Naive thymus-derived CD4-positive, alpha-beta T cell (primary cell): Measurements from ENCODE around the gene TMEM215. TPM values are rescaled to one million over a fixed set of nuclear protein-coding genes. Genes with fewer than 3 reads are reported as not detected.
"Not testable (repeated sequence)": the region's sequence is repeated elsewhere in the genome, so short reads cannot be mapped to it uniquely, and the experiment has no call there.

Experiments used
- ATAC-seq: fragments of 150-1000 bp; cut with Tn5 transposase; 2 replicates; pipeline ENCODE4 v1.10.0; 2021; ENCODE audit warnings: mild to moderate bottlenecking, moderate library complexity
- CTCF ChIA-PET: fragments of 350-600 bp; sonication (Branson Sonifier 250); formaldehyde crosslinking; loops from one replicate; lab custom pipeline; 2021; ENCODE audit warnings: antibody characterized with exemption; lab: Charles Lee
- POLR2A ChIA-PET: fragments of 350-600 bp; sonication (Branson Sonifier 250); formaldehyde crosslinking; loops from one replicate; lab custom pipeline; 2021; ENCODE audit warnings: antibody characterized with exemption, inconsistent platforms; lab: Charles Lee
- DNase-seq, 9 donors: peaks; one replicate each; pipeline versions ENCODE4 v3.0.0 to v3.0.0-alpha.2; 2020 to 2022; ENCODE audit warnings: mixed read lengths in 1 of 9
- H3K27ac ChIP-seq: one replicate; pipeline ENCODE4 v1.7.0; 2013; ENCODE audit warnings: mild to moderate bottlenecking, low read depth, low read length, moderate library complexity
- H3K27me3 ChIP-seq, 2 donors: one replicate each; pipeline ENCODE4 v1.7.0; 2013; ENCODE audit warnings: low read length in 2 of 2, mild to moderate bottlenecking in 2 of 2, moderate library complexity in 2 of 2; ENCODE audit not compliant: control insufficient read depth in 2 of 2, insufficient read depth in 2 of 2
- H3K36me3 ChIP-seq, 3 experiments: 1 replicate in 2 of 3; 2 replicates in 1 of 3; pipeline ENCODE4 v1.7.0; 2013; ENCODE audit warnings: low read length in 3 of 3, mild to moderate bottlenecking in 3 of 3, moderate library complexity in 1 of 3; ENCODE audit not compliant: insufficient read depth in 3 of 3, control insufficient read depth in 2 of 3
- H3K4me1 ChIP-seq, 2 donors: one replicate each; pipeline ENCODE4 v1.7.0; 2013; ENCODE audit warnings: low read length in 2 of 2, mild to moderate bottlenecking in 2 of 2, moderate library complexity in 1 of 2; ENCODE audit not compliant: control insufficient read depth in 2 of 2, insufficient read depth in 2 of 2
- H3K4me3 ChIP-seq: 2 replicates; pipeline ENCODE4 v1.7.0; 2013; ENCODE audit warnings: mild to moderate bottlenecking, low read length
- H3K9me3 ChIP-seq, 3 experiments: 1 replicate in 2 of 3; 2 replicates in 1 of 3; pipeline ENCODE4 v1.7.0; 2013; ENCODE audit warnings: low read length in 3 of 3; ENCODE audit not compliant: control insufficient read depth in 2 of 3
- H3K27ac Mint-ChIP-seq, 9 donors: one replicate each; pipeline ENCODE4 v1.8.0; 2020 to 2022; ENCODE audit warnings: mixed read lengths in 9 of 9, mild to moderate bottlenecking in 8 of 9, moderate library complexity in 5 of 9, inconsistent platforms in 2 of 9
- H3K27me3 Mint-ChIP-seq, 5 donors: one replicate each; pipeline ENCODE4 v1.8.0; 2021 to 2022; ENCODE audit warnings: mixed read lengths in 5 of 5, mild to moderate bottlenecking in 1 of 5
- H3K36me3 Mint-ChIP-seq, 5 donors: one replicate each; pipeline ENCODE4 v1.8.0; 2020 to 2022; ENCODE audit warnings: mixed read lengths in 5 of 5, mild to moderate bottlenecking in 3 of 5, inconsistent platforms in 1 of 5
- H3K4me1 Mint-ChIP-seq, 7 donors: one replicate each; pipeline ENCODE4 v1.8.0; 2020 to 2022; ENCODE audit warnings: mixed read lengths in 7 of 7, mild to moderate bottlenecking in 3 of 7, inconsistent platforms in 1 of 7
- H3K4me3 Mint-ChIP-seq, 10 donors: one replicate each; pipeline ENCODE4 v1.8.0; 2020 to 2022; ENCODE audit warnings: mild to moderate bottlenecking in 10 of 10, mixed read lengths in 10 of 10, moderate library complexity in 6 of 10, inconsistent platforms in 2 of 10
- H3K9me3 Mint-ChIP-seq, 11 donors: one replicate each; pipeline ENCODE4 v1.8.0; 2020 to 2022; ENCODE audit warnings: mixed read lengths in 11 of 11, mild to moderate bottlenecking in 4 of 11, inconsistent platforms in 1 of 11, moderate library complexity in 1 of 11
- intact Hi-C, 2 donors: fragments of 100-400 bp; cut with micrococcal nuclease; formaldehyde crosslinking; loops; one replicate each; pipeline ENCODE4 v1.15.1; 2023
- polyA plus RNA-seq, 2 donors: library from polyadenylated mRNA; unstranded; fragments of 300-500 nt; fragmentation: Illumina TruSeq; gene quantifications; one replicate each; pipeline ENCODE4 v1.2.3, GENCODE V29; 2021
- total RNA-seq, 6 experiments: library from RNA in 5 of 6; stranded (reverse) in 5 of 6; gene quantifications; 1 replicate in 5 of 6; 2 replicates in 1 of 6; pipeline ENCODE4 v1.2.3 and lab custom pipeline; 2021 to 2026

Gene TMEM215
- total and polyA plus RNA-seq, 7 experiments from 2014 or later, result not detected

DNA sequence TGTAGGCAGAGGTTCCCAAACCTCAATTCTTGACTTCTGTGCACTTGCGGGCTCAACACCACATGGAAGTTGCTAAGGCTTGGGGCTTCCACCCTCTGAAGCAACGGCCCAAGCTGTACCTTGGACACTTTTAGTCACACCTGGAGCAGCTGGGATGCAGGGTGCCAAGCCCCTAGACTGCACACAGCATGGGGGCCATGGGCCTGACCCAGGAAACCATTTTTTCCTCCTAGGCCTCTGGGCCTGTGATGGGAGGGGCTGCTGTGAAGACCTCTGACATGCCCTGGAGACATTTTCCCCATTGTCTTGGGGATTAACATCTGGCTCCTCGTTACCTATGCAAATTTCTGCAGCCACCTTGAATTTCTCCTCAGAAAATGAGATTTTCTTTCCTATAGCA, 12.7 kb downstream of the TMEM215 start:
- H3K4me3 ChIP-seq, H3K4me3 Mint-ChIP-seq, H3K4me1 ChIP-seq, H3K27ac ChIP-seq, H3K27ac Mint-ChIP-seq, H3K9me3 ChIP-seq, H3K4me1 Mint-ChIP-seq, DNase-seq, POLR2A ChIA-PET, intact Hi-C loops, ATAC-seq, CTCF ChIA-PET, H3K36me3 ChIP-seq, H3K27me3 ChIP-seq: not testable (repeated sequence)
- Mint-ChIP-seq H3K36me3 (peaks cover 0 to 10% (median 6%) of the 10 kb centered on the region in 5 donors), H3K9me3 (peaks cover 8 to 54% (median 20%) of the 10 kb centered on the region in 11 donors), H3K27me3 (peaks cover 0 to 29% (median 27%) of the 10 kb centered on the region in 5 donors)

DNA sequence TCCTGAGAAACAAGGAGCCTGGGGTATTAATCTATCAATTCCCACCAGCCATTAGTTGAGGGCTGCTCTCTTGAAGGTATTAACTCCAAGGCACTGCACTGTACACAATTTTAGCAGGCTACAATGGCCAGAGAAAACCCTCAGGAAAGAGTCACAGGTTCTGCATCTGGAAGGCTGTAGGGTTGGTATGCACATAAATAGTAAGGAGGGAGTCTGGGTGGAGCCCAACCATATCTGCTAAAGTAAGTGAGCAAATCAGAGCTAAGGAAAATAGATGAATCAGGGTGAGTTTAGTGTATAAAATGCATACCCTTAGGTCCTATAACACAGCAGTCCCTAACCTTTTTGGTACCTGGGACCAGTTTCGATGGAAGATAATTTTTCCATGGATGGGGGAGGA, 18.2 kb downstream of the TMEM215 start:
- intact Hi-C loops, result no loop called here
- ChIA-PET POLR2A (no interaction called here), CTCF (no interaction called here)
- no peaks in the 10 kb centered on the region for H3K4me1 Mint-ChIP-seq
- no peaks in the 10 kb centered on the region for H3K4me1 ChIP-seq
- DNase-seq (no peak), ATAC-seq (no peak)
- H3K9me3 Mint-ChIP-seq, result peaks cover 3 to 41% (median 9%) of the 10 kb centered on the region in 11 donors
- H3K27me3 Mint-ChIP-seq, result peaks cover 0 to 54% (median 28%) of the 10 kb centered on the region in 5 donors
- no peak overlapping the region for H3K4me3 Mint-ChIP-seq
- no peak overlapping the region for H3K4me3 ChIP-seq
- H3K27me3 ChIP-seq, result no peaks in the 10 kb centered on the region
- H3K9me3 ChIP-seq, result no peaks in the 10 kb centered on the region
- no peak overlapping the region for H3K27ac ChIP-seq
- peaks cover 0 to 5% (median 0%) of the 10 kb centered on the region in 5 donors for H3K36me3 Mint-ChIP-seq
- no peaks in the 10 kb centered on the region for H3K36me3 ChIP-seq
- H3K27ac Mint-ChIP-seq, result no peak overlapping the region

DNA sequence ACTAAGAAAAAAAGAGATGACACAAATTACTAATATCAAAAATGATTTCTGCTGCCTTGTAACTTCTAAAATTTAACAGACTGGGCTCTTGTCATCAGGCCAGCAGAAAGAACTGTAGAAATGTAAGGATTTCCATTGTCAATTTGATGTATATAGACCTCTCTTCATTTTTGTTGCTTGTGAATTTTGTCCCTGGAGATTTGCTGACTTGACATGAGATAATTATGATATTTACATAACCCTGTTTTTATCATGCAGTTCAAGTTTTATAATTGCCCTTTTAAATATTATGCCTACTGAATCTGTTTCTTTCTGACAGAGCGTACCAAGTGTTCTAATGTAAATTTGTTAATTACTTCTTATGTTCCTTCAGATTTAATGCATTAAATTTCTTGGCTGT, 23.9 kb downstream of the TMEM215 start:
- ATAC-seq (no peak), DNase-seq (no peak)
- no peak overlapping the region for H3K27ac ChIP-seq
- intact Hi-C loops, result no loop called here
- no peaks in the 10 kb centered on the region for H3K9me3 ChIP-seq
- no peak overlapping the region for H3K4me3 ChIP-seq
- Mint-ChIP-seq H3K4me1 (no peaks in the 10 kb centered on the region), H3K27me3 (peaks cover 6 to 45% (median 15%) of the 10 kb centered on the region in 5 donors), H3K27ac (no peak overlapping the region), H3K9me3 (peaks cover 0 to 46% (median 19%) of the 10 kb centered on the region in 11 donors), H3K4me3 (no peak overlapping the region), H3K36me3 (peaks cover 0 to 3% (median 0%) of the 10 kb centered on the region in 5 donors)
- H3K27me3 ChIP-seq, result no peaks in the 10 kb centered on the region
- POLR2A ChIA-PET, result no interaction called here
- CTCF ChIA-PET, result no interaction called here
- no peaks in the 10 kb centered on the region for H3K4me1 ChIP-seq
- H3K36me3 ChIP-seq, result no peaks in the 10 kb centered on the region

DNA sequence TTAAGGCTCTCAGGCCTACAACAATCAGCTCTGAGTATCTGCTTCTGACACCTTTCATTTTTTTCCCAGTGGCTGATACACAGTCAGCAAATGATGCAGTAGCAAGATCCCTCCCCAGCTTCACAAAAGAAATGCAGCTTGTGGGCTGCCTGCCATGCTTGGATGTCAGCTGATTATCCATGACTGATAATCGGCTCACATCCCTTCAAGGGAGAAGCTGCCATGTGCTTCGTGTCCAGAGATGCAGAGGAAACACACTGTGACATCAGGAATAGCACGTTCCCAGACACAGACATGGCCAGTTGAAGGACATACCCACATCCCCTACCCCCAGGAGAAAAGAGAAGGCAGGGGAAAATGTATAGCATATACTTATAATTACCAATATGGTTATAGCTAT, 27.9 kb downstream of the TMEM215 start:
- H3K4me1 Mint-ChIP-seq, result no peaks in the 10 kb centered on the region
- peaks cover 6 to 33% (median 14%) of the 10 kb centered on the region in 5 donors for H3K27me3 Mint-ChIP-seq
- H3K4me3 Mint-ChIP-seq, result no peak overlapping the region
- Histone ChIP-seq H3K4me1 (no peaks in the 10 kb centered on the region), H3K27ac (no peak overlapping the region), H3K27me3 (no peaks in the 10 kb centered on the region), H3K9me3 (no peaks in the 10 kb centered on the region), H3K36me3 (no peaks in the 10 kb centered on the region), H3K4me3 (no peak overlapping the region)
- no peak overlapping the region for H3K27ac Mint-ChIP-seq
- H3K9me3 Mint-ChIP-seq, result peaks cover 2 to 31% (median 19%) of the 10 kb centered on the region in 11 donors
- DNase-seq (no peak), ATAC-seq (no peak)
- H3K36me3 Mint-ChIP-seq, result peaks cover 0 to 3% (median 0%) of the 10 kb centered on the region in 5 donors
- ChIA-PET POLR2A (no interaction called here), CTCF (no interaction called here)
- intact Hi-C loops, result no loop called here

DNA sequence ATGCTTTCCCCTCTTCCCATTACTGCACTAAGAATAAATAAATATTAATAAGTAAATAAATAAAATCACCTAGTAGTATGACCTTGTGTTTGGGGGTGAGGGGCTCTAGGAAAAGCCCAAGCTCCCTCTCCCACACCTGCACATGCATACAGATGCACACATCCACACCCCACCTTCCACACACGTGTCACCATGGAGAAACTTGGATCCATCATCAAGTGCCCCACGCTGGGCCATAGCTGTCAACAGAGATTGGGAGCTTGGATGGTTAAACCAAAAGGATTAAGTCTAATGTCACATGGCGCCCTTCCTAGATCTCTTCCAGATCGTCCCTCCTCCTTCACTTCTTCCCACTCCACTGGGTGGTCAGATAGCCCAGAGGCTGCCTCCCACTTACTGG, 37.0 kb downstream of the TMEM215 start:
- Mint-ChIP-seq H3K9me3 (peaks cover 0 to 5% (median 0%) of the 10 kb centered on the region in 11 donors), H3K4me1 (no peaks in the 10 kb centered on the region), H3K4me3 (no peak overlapping the region), H3K36me3 (peaks cover 0 to 5% (median 0%) of the 10 kb centered on the region in 5 donors), H3K27me3 (peaks cover 8 to 36% (median 24%) of the 10 kb centered on the region in 5 donors), H3K27ac (no peak overlapping the region)
- Histone ChIP-seq H3K36me3 (no peaks in the 10 kb centered on the region), H3K27me3 (no peaks in the 10 kb centered on the region), H3K4me1 (no peaks in the 10 kb centered on the region), H3K4me3 (no peak overlapping the region), H3K9me3 (no peaks in the 10 kb centered on the region), H3K27ac (no peak overlapping the region)
- no peak for ATAC-seq
- intact Hi-C loops, result no loop called here
- CTCF ChIA-PET, result no interaction called here
- POLR2A ChIA-PET, result no interaction called here
- no peak for DNase-seq

DNA sequence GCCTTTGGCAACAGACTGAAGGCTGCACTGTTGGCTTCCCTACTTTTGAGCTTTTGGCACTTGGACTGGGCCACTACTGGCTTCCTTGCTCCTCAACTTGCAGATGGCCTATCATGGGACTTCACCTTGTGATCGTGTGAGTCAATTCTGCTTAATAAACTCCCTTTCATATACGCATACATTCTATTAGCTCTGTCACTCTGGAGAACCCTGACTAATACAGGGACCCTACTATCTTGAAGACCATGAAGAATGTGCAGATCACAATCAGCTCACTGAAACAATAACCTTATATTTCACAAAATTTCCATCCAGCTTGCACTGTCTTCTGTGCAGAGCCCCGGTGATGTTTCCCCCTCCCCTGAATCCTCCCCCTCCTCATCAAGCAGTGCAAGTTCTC, 39.8 kb downstream of the TMEM215 start:
- CTCF ChIA-PET, result no interaction called here
- ATAC-seq (no peak), DNase-seq (no peak)
- Histone ChIP-seq H3K4me3 (no peak overlapping the region), H3K9me3 (no peaks in the 10 kb centered on the region), H3K4me1 (no peaks in the 10 kb centered on the region), H3K27me3 (no peaks in the 10 kb centered on the region), H3K27ac (no peak overlapping the region), H3K36me3 (no peaks in the 10 kb centered on the region)
- H3K27me3 Mint-ChIP-seq, result peaks cover 19 to 46% (median 40%) of the 10 kb centered on the region in 5 donors
- H3K36me3 Mint-ChIP-seq, result peaks cover 0 to 5% (median 0%) of the 10 kb centered on the region in 5 donors
- no peak overlapping the region for H3K4me3 Mint-ChIP-seq
- peaks cover 0 to 9% (median 0%) of the 10 kb centered on the region in 11 donors for H3K9me3 Mint-ChIP-seq
- intact Hi-C loops, result no loop called here
- peaks cover 0 to 1% (median 0%) of the 10 kb centered on the region in 7 donors for H3K4me1 Mint-ChIP-seq
- POLR2A ChIA-PET, result no interaction called here
- no peak overlapping the region for H3K27ac Mint-ChIP-seq

DNA sequence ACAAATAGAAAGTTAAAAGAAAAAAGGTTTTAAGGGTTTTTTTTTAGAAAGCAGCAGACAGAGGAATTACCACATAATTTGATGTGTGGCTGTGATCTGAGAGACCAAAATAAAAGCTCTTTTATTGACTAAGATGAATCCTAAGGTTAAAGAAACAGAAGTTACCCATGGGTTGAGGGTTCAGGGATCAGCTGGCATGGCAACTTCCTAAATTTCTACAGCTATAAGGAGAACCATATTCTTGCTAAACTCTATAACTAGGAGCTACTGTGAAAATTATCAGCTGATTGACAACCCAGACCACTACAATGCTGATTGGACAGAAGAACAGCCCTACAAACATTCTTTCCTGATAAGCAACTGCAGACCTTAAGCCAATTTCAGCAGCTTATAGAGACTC, 40.2 kb downstream of the TMEM215 start:
- peaks cover 0 to 1% (median 0%) of the 10 kb centered on the region in 7 donors for H3K4me1 Mint-ChIP-seq
- no peak overlapping the region for H3K4me3 Mint-ChIP-seq
- no peak overlapping the region for H3K4me3 ChIP-seq
- ATAC-seq (no peak), DNase-seq (no peak)
- intact Hi-C loops, result no loop called here
- H3K27ac ChIP-seq, result no peak overlapping the region
- no peaks in the 10 kb centered on the region for H3K27me3 ChIP-seq
- H3K27me3 Mint-ChIP-seq, result peaks cover 19 to 47% (median 41%) of the 10 kb centered on the region in 5 donors
- H3K4me1 ChIP-seq, result no peaks in the 10 kb centered on the region
- no peaks in the 10 kb centered on the region for H3K36me3 ChIP-seq
- POLR2A ChIA-PET, result no interaction called here
- CTCF ChIA-PET, result no interaction called here
- peaks cover 0 to 9% (median 0%) of the 10 kb centered on the region in 11 donors for H3K9me3 Mint-ChIP-seq
- peaks cover 0 to 5% (median 0%) of the 10 kb centered on the region in 5 donors for H3K36me3 Mint-ChIP-seq
- H3K27ac Mint-ChIP-seq, result no peak overlapping the region
- no peaks in the 10 kb centered on the region for H3K9me3 ChIP-seq
